GM12864 (cell line): Measurements from ENCODE around the gene STARD9.

Experiments
- DNase-seq: peaks from one replicate; pipeline ENCODE4 v3.0.0-alpha.2; 2011; ENCODE audit warnings: low read depth
- H3K4me3 ChIP-seq: 2 replicates; pipeline ENCODE4 v1.5.1; 2011; ENCODE audit warnings: mild to moderate bottlenecking, low read depth, low read length, control low read depth
- TF ChIP-seq, protein P1 (sequence below): IDR thresholded peaks from 2 replicates; pipeline ENCODE4 v1.5.1; 2011; ENCODE audit warnings: low read depth, mild to moderate bottlenecking, moderate library complexity, low read length, control low read depth, inconsistent platforms; ENCODE audit errors: missing control alignments

STARD9 gene

DNA sequence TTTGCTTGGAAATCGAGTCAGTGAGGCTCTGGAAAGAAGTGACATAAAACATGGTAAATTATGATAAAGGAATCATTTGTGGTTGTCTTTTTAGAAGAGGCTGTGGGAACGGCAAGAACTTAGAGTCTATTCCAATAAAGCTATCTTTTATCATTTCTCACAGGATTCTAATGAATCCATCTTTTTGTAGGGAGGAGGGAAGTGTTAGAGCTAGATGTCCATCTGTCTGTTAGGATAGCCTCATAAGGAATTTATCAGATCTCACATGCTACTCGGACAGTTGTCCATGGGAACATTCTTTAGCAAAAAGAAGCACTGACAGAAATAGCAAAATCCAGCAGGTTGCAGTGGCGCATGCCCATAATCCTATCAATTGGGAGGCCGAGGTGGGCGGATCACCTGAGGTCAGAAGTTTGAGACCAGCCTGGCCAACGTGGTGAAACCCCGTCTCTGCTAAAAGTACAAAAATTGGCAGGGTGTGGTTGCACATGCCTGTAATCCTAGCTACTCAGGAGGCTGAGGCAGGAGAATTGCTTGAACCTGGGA, 37.0 kb downstream of the STARD9 start:
- no peak for DNase-seq
- H3K4me3 ChIP-seq, result no peak overlapping the region
- TF ChIP-seq, protein P1, sequence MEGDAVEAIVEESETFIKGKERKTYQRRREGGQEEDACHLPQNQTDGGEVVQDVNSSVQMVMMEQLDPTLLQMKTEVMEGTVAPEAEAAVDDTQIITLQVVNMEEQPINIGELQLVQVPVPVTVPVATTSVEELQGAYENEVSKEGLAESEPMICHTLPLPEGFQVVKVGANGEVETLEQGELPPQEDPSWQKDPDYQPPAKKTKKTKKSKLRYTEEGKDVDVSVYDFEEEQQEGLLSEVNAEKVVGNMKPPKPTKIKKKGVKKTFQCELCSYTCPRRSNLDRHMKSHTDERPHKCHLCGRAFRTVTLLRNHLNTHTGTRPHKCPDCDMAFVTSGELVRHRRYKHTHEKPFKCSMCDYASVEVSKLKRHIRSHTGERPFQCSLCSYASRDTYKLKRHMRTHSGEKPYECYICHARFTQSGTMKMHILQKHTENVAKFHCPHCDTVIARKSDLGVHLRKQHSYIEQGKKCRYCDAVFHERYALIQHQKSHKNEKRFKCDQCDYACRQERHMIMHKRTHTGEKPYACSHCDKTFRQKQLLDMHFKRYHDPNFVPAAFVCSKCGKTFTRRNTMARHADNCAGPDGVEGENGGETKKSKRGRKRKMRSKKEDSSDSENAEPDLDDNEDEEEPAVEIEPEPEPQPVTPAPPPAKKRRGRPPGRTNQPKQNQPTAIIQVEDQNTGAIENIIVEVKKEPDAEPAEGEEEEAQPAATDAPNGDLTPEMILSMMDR, result no peak

DNA sequence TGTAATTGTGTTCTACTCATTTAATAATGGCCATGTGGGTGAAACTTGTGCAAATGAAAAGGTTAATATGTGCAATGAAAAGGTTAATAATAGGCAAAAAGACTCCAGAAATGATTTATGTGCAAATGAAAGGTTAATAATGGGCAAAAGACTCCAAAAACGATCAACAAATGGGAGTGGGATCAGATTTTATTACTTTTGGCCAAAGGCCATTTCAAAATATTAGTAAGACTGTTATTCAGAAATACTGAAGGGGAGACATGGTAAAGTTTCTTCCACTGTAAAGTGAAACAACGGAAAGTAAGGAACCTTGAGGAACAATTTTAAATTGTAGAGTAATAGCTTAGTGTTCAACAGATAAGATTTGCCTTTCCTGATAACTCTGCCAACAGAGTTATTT, 40.7 kb downstream of the STARD9 start:
- no peak for DNase-seq
- TF ChIP-seq, protein P1, result no peak
- no peak overlapping the region for H3K4me3 ChIP-seq

- H3K4me3 ChIP-seq, result no peak overlapping the region
- TF ChIP-seq, protein P1, result no peak
- DNase-seq, result no peak
Measured at GRCh38 chr15:42619656-42620371, 44.4 kb downstream of the STARD9 start.

DNA sequence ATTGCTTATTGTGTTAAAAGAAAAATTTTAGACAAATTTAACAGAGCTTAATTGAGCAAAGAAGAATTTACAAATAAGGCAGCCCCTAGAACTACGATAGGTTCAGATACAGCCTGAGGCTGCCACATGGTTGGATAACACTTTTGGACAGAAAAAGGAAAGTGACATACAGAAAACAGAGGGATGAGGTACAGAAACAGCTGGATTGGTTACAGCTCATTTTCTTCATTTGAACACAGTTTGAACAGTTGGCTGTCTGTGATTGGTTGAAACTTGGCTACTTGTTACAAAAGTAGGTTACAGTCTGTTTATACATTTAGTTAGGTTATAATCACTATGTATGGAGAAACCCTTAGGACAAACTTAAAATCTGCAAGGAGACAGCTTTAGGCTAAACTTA, 46.0 kb downstream of the STARD9 start:
- DNase-seq, result no peak
- no peak overlapping the region for H3K4me3 ChIP-seq
- TF ChIP-seq, protein P1, result no peak

- no peak for DNase-seq
- H3K4me3 ChIP-seq, result no peak overlapping the region
- TF ChIP-seq, protein P1, result no peak
Measured at GRCh38 chr15:42621996-42622925, 46.9 kb downstream of the STARD9 start.

GRCh38 chr15:42623951-42624350, 48.5 kb downstream of the STARD9 start:
- H3K4me3 ChIP-seq, result no peak overlapping the region
- no peak for DNase-seq
- TF ChIP-seq, protein P1, result no peak
